ENCODE results near the gene GALNTL6.
"Not testable (repeated sequence)": the region's sequence is repeated elsewhere in the genome, so short reads cannot be mapped to it uniquely, and the experiment has no call there.

The GALNTL6 gene

GRCh38 chr4:172974586-172974985 is 1161.4 kb downstream of the GALNTL6 start:
- DNase-seq = no peak

GRCh38 chr4:172975651-172976229 is 1162.5 kb downstream of the GALNTL6 start:
- DNase-seq = no peak

- not testable (repeated sequence) for DNase-seq
Observed at GRCh38 chr4:172977491-172978041, 1164.4 kb downstream of the GALNTL6 start.

- DNase-seq = no peak
Observed at GRCh38 chr4:172978848-172979247, 1165.6 kb downstream of the GALNTL6 start.

GRCh38 chr4:172979332-172979731 is 1166.1 kb downstream of the GALNTL6 start:
- no peak for DNase-seq

GRCh38 chr4:172980219-172980618 is 1167.0 kb downstream of the GALNTL6 start:
- no peak for DNase-seq

- DNase-seq = no peak
Observed at GRCh38 chr4:172982151-172982590, 1169.0 kb downstream of the GALNTL6 start.

- no peak for DNase-seq
Observed at GRCh38 chr4:172983014-172983413, 1169.8 kb downstream of the GALNTL6 start.

- no peak for DNase-seq
Observed at GRCh38 chr4:172983631-172984030, 1170.4 kb downstream of the GALNTL6 start.

GRCh38 chr4:172985552-172985951 is 1172.3 kb downstream of the GALNTL6 start:
- no peak for DNase-seq

GRCh38 chr4:172986114-172986513 is 1172.9 kb downstream of the GALNTL6 start:
- DNase-seq = no peak

- no peak for DNase-seq
Observed at GRCh38 chr4:172989984-172990820, 1177.0 kb downstream of the GALNTL6 start.

GRCh38 chr4:172992648-172993378 is 1179.6 kb downstream of the GALNTL6 start:
- no peak for DNase-seq

- no peak for DNase-seq
Observed at GRCh38 chr4:172995161-172995560, 1182.0 kb downstream of the GALNTL6 start.

GRCh38 chr4:172995704-172996103 is 1182.5 kb downstream of the GALNTL6 start:
- DNase-seq = no peak

- no peak for DNase-seq
Observed at GRCh38 chr4:172996571-172997216, 1183.5 kb downstream of the GALNTL6 start.

GRCh38 chr4:172997217-172997609 is 1184.0 kb downstream of the GALNTL6 start:
- DNase-seq = no peak

GRCh38 chr4:172997856-172998255 is 1184.7 kb downstream of the GALNTL6 start:
- no peak for DNase-seq

- DNase-seq = no peak
Observed at GRCh38 chr4:172998527-172999469, 1185.6 kb downstream of the GALNTL6 start.

- no peak for DNase-seq
Observed at GRCh38 chr4:173001571-173001970, 1188.4 kb downstream of the GALNTL6 start.

GRCh38 chr4:173002830-173003561 is 1189.8 kb downstream of the GALNTL6 start:
- DNase-seq = no peak

Measured in activated naive CD4-positive, alpha-beta T cell treated with Interleukin-2 at 50 U/mL for 16 hours (primary cell).